Vagina (tissue), 2 donors: ENCODE measurements around the gene DDX10. TPM values are rescaled to one million over a fixed set of nuclear protein-coding genes. Genes with fewer than 3 reads are reported as not detected.

Experiments
- DNase-seq, 2 donors: peaks; one replicate each; pipeline ENCODE4 v3.0.0-alpha.2; 2017; ENCODE audit errors: extremely low spot score in 2 of 2
- H3K27ac ChIP-seq: fragments of 200-600 bp; sonication (generic); one replicate; pipeline ENCODE4 v1.5.1; 2019
- H3K27me3 ChIP-seq: fragments of 200-600 bp; sonication (generic); one replicate; pipeline ENCODE4 v1.5.1; 2019
- H3K36me3 ChIP-seq, 2 donors: fragments of 200-600 bp; sonication (generic); one replicate each; pipeline ENCODE4 v1.5.1; 2017 to 2019
- H3K4me1 ChIP-seq: fragments of 200-600 bp; sonication (generic); one replicate; pipeline ENCODE4 v1.5.1; 2019
- H3K4me3 ChIP-seq, 2 donors: fragments of 200-600 bp; sonication (generic); 1 replicate in 1 of 2; 2 replicates in 1 of 2; pipeline ENCODE4 v1.5.1; 2016 to 2019
- H3K9me3 ChIP-seq: fragments of 200-600 bp; sonication (generic); one replicate; pipeline ENCODE4 v1.5.1; 2019
- CTCF ChIP-seq, 3 experiments: fragments of 450-650 bp in 2 of 3; fragments of 200-600 bp in 1 of 3; sonication (generic) in 1 of 3; IDR thresholded peaks; one replicate each; pipeline ENCODE4 v1.5.1; 2017 to 2019; ENCODE audit warnings: antibody characterized with exemption in 3 of 3, mild to moderate bottlenecking in 2 of 3, moderate library complexity in 2 of 3
- POLR2A ChIP-seq, 2 donors: fragments of 450-650 bp; IDR thresholded peaks; one replicate each; pipeline ENCODE4 v1.6.1; 2017; ENCODE audit warnings: antibody characterized with exemption in 2 of 2, mild to moderate bottlenecking in 2 of 2, moderate library complexity in 2 of 2
- POLR2AphosphoS5 ChIP-seq, 2 donors: sonication (generic); formaldehyde crosslinking; IDR thresholded peaks; one replicate each; pipeline ENCODE4 v1.9.0; 2017; ENCODE audit warnings: antibody characterized with exemption in 2 of 2, mild to moderate bottlenecking in 2 of 2, low read depth in 1 of 2; ENCODE audit not compliant: insufficient read depth in 1 of 2
- intact Hi-C: fragments of 100-400 bp; cut with DNase I; formaldehyde crosslinking; loops from one replicate; pipeline ENCODE4 v1.15.1; 2023
- total RNA-seq: library from RNA; depleted of rRNA; stranded (reverse); fragments of >200 nt; gene quantifications from one replicate; pipeline ENCODE4 v1.2.3, GENCODE V29; 2016

Gene DDX10
- total RNA-seq, 1 donor from 2014 or later = 23.8 TPM

GRCh38 chr11:108780119-108780518 lies 115.2 kb downstream of the DDX10 start:
- Histone ChIP-seq H3K27me3 (no peaks in the 10 kb centered on the region), H3K4me3 (no peak overlapping the region), H3K27ac (no peak overlapping the region), H3K9me3 (no peaks in the 10 kb centered on the region), H3K4me1 (peaks cover 14% of the 10 kb centered on the region), H3K36me3 (no peaks in the 10 kb centered on the region)
- TF ChIP-seq POLR2A (IDR thresholded peaks at IDR 0.05) = no peak
- no peak for TF ChIP-seq POLR2AphosphoS5 (IDR thresholded peaks at IDR 0.05; ENCODE audit: insufficient read depth in 1 of 2, low read depth in 1 of 2)
- no peak for TF ChIP-seq CTCF (IDR thresholded peaks at IDR 0.05)
- intact Hi-C loops = no loop called here
- DNase-seq = no peak

- Histone ChIP-seq H3K4me3 (no peak overlapping the region), H3K9me3 (no peaks in the 10 kb centered on the region), H3K36me3 (no peaks in the 10 kb centered on the region), H3K27ac (no peak overlapping the region), H3K27me3 (no peaks in the 10 kb centered on the region), H3K4me1 (peaks cover 14% of the 10 kb centered on the region)
- no peak for DNase-seq
- TF ChIP-seq POLR2AphosphoS5 (IDR thresholded peaks at IDR 0.05; ENCODE audit: insufficient read depth in 1 of 2, low read depth in 1 of 2) (no peak), POLR2A (IDR thresholded peaks at IDR 0.05) (no peak), CTCF (IDR thresholded peaks at IDR 0.05) (no peak)
- intact Hi-C loops = no loop called here
These were observed 117.1 kb downstream of the DDX10 start for GRCh38 chr11:108781946-108782345.

- no peak for DNase-seq
- H3K4me1 ChIP-seq = peaks cover 8% of the 10 kb centered on the region
- no peak overlapping the region for H3K27ac ChIP-seq
- no peaks in the 10 kb centered on the region for H3K27me3 ChIP-seq
- intact Hi-C loops = no loop called here
- H3K36me3 ChIP-seq = no peaks in the 10 kb centered on the region
- H3K9me3 ChIP-seq = no peaks in the 10 kb centered on the region
- TF ChIP-seq POLR2AphosphoS5 (IDR thresholded peaks at IDR 0.05; ENCODE audit: insufficient read depth in 1 of 2, low read depth in 1 of 2) = peak in 1 of 2 donors; percentile 58
- TF ChIP-seq POLR2A (IDR thresholded peaks at IDR 0.05) = no peak
- H3K4me3 ChIP-seq = no peak overlapping the region
These were observed 121.6 kb downstream of the DDX10 start for GRCh38 chr11:108786281-108786990.

GRCh38 chr11:108787105-108787504 lies 122.2 kb downstream of the DDX10 start:
- no peaks in the 10 kb centered on the region for H3K27me3 ChIP-seq
- H3K9me3 ChIP-seq = no peaks in the 10 kb centered on the region
- DNase-seq = no peak
- intact Hi-C loops = no loop called here
- no peak overlapping the region for H3K4me3 ChIP-seq
- H3K4me1 ChIP-seq = peaks cover 4% of the 10 kb centered on the region
- TF ChIP-seq CTCF (IDR thresholded peaks at IDR 0.05) = no peak
- TF ChIP-seq POLR2AphosphoS5 (IDR thresholded peaks at IDR 0.05; ENCODE audit: insufficient read depth in 1 of 2, low read depth in 1 of 2) = no peak
- H3K27ac ChIP-seq = no peak overlapping the region
- H3K36me3 ChIP-seq = no peaks in the 10 kb centered on the region

GRCh38 chr11:108788565-108789199 lies 123.8 kb downstream of the DDX10 start:
- no peaks in the 10 kb centered on the region for H3K27me3 ChIP-seq
- DNase-seq = no peak
- intact Hi-C loops = no loop called here
- no peaks in the 10 kb centered on the region for H3K9me3 ChIP-seq
- no peak overlapping the region for H3K27ac ChIP-seq
- TF ChIP-seq POLR2A (IDR thresholded peaks at IDR 0.05) (no peak), CTCF (IDR thresholded peaks at IDR 0.05) (no peak), POLR2AphosphoS5 (IDR thresholded peaks at IDR 0.05; ENCODE audit: insufficient read depth in 1 of 2, low read depth in 1 of 2) (no peak)
- no peaks in the 10 kb centered on the region for H3K36me3 ChIP-seq
- no peak overlapping the region for H3K4me3 ChIP-seq
- H3K4me1 ChIP-seq = no peaks in the 10 kb centered on the region
